IPS-NIHi7 (cell line): ENCODE measurements around the gene CLC.
"Not testable (repeated sequence)": the region's sequence is repeated elsewhere in the genome, so short reads cannot be mapped to it uniquely, and the experiment has no call there.

Source experiments
- DNase-seq: peaks from one replicate; pipeline ENCODE4 v3.0.0; 2012; ENCODE audit warnings: mixed read lengths; ENCODE audit errors: extremely low spot score

Gene CLC

DNA sequence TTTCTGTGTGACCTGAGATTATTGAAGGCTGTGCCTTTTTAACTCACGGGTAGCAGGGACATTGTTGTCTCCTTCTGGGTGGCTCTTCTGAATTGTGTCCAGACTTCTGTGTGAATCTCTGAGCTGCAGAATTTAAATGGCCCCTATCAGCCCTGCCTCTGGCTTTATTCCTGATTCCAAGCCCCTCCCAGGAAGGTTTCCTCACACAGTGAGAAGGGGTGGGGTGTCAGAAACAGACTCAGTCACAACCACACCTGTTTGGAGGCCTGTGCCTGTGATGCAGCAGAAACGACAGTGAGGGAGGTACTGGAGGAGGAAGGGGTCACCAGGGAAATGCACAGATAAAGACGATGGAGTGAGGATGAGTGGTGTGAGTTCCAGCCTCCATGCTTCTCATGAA, at the start of gene CLC:
CLC (minus strand) TSS at position 139 of the 400 bp plus-strand sequence; CDS start at position 62, 77 bp downstream.
- DNase-seq, result no peak

DNA sequence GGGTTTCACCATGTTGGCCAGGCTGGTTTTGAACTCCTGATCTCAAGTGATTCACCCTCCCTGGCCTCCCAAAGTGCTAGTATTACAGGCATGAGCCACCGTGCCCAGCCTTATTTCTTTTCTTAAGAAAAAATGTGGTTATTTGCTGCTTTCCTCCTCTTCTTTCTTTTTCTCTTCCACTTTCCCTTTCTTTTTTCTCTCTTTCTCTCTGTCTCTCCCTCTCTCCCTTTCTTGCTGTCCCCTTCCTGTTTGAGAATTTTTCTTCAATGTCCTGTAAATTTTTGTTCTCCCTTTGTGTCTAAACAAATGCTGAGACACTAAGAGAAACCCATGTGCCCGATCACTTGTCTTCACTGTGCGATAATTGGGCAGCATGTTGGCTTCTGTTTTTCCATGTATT, 43.1 kb upstream of the CLC start:
- no peak for DNase-seq

DNA sequence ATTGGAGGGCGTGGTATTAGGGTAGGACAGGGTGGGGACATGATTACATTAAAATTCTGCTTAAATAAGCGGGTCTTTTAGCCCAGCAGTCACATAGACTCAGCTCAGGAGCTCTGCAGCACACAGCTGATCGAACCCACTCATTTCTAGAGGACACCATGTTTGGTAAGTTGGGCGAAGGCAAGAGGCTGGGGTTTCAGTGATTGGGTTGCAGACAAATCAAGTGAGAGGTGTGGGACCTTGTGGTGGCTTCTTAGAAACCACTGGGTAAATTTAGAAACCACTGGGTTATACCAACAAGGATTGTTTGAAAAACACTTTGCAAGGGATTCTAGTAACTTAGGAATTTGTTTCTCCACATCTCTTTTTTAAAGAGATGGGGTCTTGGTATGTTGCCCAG, 40.9 kb upstream of the CLC start, which contains the start of gene LEUTX:
LEUTX (plus strand) TSS at position 92 of the 400 bp plus-strand sequence; CDS start at position 159, 67 bp downstream.
- DNase-seq, result no peak

DNA sequence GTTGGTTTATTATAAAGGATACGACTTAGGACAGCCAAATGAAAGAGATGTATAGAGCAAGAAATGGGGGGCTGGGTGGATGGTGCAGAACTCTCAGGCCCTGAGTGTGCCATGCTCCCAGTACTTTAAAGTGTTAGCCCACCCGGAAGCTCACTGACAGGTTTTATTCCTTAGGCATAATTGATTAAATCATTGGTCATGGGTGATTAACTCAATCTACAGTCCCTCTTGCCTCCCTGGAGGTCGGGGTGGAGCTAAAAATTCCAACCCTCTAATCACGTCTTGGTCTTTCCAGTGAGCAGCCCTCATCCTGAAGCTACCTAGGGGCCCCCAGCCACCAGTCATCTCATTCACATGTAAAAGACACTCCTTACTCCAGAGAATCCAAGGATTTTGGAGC, 31.0 kb upstream of the CLC start:
- DNase-seq, result no peak

DNA sequence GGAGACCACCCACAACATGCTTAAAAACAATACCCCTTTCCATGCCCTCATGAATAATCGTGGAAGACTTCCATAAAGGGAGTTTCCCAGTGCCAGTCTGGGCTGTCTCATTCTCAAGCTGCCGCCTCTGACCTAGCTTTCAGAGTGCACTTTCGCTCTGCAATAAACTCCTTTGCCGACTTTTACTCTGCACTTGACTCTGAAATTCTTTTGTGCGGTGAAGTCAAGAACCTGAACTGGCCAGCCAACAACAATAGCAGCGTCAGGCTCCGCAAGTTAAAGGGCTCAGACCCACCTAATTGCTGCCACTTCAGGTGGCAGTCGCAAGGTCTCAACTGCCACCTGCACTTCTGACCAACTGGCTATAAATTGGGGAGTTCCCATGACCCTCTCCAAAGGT, 30.5 kb upstream of the CLC start:
- no peak for DNase-seq

DNA sequence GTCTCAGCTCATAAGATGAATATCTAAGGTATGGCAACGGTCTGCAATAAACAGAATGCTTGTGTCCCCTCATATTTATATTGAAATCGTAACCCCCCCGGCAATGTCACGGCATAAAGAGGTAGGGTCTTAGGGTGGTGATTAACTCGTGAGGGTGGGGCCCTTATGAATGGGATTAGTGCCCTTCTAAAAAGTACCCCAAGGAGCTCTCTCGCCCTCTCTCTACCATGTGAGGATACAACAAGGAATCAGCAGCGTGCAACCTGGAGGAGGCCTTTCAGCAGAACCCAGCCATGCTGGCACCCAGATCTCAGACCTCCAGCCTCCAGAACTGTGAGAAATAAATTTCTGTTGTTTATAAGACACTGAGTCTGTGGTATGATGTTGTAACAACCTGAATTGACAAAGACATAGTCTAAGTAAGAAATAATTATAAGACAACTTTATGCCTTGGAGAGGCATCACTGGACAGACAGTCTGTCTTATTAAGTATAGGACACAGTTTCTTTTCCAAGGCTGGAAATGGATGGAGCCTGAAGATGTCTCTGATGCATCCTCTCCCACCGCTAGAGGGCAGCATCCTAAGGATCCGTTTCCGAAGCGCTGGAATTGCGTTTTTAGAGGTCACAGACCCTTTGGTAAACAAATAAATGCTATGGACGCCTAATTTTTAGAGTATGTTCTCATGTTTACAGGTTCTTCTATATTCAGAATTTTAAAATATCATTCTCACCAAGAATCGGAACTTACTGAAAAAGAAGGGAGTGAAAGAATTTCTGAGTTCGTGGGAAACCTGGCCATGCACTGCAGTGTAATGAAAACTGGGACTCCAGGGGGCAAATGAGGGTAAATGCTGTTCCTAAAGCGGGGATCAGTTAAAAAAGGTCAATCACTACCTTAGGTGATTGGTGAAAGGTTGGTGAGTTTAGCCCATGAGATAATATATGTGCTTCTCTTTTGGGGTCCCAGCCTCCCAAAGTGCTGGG, 27.6 kb upstream of the CLC start:
- DNase-seq, result peak; percentile 61

DNA sequence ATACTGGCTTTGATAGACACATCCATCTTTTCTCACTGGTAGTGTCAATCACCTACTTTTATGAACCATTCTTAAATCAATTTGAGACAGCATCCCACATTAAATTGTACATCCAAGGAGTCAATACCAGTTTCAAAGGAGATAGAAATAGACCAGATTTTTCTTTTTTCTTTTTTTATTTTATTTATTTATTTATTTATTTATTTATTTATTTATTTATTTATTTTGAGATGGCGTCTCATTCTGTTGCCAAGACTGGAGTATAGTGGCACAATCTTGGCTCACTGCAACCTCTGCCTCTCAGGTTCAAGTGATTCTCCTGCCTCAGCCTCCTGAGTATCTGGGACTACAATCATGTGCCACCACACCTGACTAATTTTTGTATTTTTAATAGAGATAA, 24.0 kb upstream of the CLC start:
- DNase-seq, result not testable (repeated sequence)

DNA sequence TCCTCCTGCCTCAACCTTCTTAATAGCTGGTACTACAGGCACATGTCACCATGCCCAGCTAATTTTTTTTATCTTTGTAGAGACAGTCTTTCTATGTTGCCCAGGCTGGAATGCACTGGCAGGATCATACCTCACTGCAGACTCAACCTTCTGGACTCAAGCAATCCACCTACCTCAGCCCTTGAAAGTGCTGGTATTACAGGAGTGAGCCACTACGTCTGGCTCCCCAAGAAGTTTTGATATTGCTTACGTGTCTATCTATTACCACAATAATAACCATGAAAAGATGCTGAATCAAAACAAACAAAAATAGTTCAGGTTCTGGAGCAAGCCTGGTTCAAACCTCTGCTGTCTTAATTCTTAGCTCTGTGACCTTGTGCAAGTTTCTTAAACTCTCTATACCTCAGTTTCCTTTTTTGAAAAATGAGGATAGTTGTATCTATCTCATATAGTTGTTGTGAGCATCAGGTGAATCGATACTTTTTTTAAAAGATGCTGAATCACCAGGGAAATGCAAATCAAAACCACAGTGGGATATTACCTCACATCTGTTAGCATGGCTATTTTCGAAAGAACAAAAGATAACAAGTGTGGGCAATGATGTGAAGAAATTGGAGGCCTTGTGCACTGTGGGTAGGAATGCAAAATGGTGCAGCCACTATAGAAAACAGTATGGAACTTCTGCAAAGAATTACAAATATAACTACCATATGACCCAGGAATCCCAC, 21.8 kb upstream of the CLC start:
- no peak for DNase-seq

DNA sequence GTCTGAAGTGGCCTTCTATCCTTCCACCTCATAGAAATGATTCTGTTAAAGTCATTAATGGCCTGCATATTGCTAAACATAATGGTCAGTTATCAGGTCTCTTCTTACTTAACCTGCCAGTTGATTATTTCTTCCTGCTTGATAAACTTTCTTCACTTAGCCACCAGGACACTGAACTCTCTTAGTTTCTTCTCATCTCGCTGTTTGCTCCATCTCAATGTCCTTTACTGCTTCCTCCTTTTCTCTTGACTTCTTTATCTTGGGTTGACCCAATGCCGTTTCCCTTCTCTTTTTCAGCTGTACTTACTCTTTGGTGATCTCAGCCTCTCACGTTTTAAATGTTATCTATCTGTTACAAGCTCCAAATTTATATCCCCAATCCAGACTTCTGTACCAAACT, 17.1 kb upstream of the CLC start:
- DNase-seq, result no peak

DNA sequence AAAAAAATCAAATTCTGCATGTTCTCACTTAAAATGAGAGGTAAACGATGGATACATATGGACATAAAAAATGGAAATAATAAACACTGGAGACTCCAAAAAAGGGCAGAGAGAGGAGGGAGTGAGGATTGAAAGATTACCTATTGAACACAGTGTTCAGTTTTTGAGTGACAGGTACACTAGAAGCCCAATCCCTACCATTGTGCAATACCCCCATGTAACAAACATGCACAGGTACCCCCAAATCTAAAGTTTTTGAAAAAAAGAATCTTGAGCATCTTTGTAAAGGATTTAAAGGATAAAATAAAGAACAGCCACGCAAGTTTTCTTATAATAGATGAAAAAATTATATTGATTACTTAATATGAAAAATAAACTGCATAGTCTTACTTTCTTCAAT, 16.7 kb upstream of the CLC start:
- no peak for DNase-seq

DNA sequence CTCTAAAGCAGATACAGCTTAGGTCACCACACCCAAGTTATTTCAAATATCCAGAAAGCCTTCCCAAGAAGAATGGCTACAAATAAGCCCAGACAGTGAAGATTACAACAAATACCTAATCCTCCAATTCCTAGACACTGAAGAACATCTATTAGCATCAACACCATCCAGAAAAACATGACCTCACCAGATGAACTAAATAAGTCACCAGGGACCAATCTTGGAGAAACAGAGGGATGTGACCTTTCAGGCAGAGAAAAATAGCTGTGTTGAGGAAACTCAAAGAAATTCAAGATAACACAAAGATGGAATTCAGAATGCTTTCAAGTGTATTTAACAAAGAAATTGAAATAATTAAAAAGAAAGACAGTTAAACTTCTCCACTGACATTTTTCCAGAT, 15.0 kb upstream of the CLC start:
- DNase-seq, result no peak

DNA sequence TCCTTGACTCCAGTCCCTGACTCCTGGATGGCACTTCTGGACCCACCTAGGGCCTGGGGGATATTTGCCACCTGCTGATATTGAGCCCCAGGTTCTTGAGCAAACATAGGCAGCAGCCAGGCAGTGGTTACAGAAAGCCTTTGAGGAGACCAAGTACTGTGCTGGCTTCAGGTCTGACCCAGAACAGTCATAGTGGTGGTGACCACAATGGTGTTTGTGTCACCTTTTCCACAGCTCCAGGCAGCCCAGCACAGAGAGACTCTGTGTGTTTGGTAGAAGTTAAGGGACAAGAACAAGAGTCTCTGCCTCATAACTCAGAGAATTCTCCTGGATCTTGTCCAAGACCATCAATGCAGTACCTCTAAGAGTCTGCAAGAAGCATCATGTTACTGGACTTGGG, 14.6 kb upstream of the CLC start:
- DNase-seq, result no peak

DNA sequence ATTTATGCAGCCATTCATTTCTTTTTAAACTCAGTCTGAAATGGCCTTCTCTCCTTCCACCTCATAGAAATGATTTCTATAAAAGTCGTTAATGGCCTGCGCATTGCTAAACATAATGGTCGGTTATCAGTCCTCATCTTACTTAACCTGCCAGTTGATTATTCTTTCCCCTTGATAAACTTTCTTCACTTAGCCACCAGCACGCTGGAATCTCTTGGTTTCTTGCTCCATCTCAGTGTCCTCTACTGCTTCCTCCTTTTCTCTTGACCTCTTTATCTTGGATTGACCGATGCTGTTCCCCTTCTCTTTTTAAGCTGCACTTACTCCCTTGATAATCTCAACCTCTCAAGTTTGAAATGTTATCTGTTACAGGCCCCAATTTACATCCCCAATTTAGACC, 12.2 kb upstream of the CLC start:
- DNase-seq, result no peak

DNA sequence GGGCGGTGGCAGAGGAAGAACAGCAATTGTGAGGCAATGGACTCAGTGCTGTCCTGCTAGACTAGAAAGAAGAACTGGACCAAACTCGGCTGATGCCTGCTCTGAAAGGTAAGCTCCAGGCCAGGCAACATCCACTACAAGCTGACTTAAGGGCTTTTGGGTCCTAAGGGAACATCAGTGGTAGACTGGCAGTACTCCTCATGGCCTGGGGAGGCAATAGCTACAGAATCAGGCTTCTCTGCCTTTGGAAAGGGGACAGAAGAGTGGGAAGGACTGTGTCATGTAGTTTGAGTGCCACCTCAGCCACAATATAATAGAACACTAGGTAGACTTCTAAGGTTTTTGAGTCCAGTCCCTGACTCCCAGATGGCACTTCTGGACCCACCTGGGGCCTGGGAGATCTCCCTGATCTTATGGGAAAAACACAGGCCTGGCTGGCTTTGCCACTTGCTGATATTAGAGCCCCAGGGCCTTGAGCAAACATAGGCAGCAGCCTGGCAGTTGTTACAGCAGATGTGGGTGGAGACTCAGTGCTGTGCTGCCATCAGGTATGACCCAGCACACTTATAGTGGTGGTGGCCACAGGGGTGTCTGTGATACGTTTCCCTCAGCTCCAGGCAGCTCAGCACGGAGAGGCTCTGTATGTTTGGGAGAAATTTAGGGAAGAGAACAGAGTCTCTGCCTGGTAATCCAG, 9.2 kb upstream of the CLC start:
- DNase-seq, result peak; percentile 16

DNA sequence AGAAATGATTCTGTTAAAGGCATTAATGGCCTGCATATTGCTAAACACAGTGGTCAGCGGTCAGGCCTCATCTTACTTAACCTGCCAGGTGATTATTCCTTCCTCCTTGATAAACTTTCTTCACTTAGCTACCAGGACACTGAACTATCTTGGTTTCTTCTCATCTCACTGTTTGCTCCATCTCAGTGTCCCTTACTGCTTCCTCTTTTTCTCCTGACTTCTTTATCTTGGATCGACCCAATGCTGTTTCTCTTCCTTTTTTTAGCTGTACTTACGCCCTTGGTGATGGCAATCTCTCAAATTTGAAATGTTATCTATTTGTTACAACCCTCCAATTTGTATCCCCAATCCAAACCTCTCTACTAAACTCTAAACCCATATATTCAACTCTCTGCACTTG, 7.8 kb upstream of the CLC start:
- no peak for DNase-seq

DNA sequence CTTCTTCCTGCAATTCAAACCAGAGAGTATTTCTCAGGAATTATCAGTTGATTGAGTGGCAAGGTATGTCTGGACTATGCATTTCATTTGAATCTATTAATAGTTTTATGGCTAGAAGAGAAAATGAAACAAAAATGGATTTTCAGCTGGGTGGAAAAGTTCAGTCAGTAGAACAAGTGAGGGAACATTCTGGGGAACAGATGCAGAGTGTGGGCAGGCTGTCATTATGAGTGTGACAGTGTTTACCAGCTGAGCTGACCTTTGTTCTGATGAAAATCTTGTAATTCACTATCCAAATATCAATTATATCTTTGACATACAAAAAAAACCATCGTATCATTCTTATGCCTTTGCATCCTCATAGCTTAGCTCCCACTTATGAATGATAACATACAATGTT, 2.6 kb upstream of the CLC start:
- no peak for DNase-seq

DNA sequence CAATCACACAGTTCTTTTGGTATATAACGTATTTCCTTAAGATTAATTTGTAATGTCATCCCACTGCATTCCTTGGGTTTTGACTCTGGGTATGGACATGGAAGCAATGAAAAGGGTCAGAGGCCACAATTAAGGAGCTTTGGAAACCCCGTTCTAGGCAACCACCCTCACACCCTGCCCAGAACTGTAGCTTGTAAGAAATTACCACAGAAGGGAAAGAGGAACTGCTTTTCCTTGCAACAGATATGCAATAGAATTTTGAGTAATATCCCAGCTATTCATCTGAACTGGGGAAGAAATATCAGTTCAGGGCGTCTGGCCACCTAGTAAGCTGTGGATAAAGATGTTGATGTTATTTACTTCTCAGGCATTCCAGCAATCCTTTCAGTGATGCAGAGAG, 985 bp upstream of the CLC start:
- no peak for DNase-seq

DNA sequence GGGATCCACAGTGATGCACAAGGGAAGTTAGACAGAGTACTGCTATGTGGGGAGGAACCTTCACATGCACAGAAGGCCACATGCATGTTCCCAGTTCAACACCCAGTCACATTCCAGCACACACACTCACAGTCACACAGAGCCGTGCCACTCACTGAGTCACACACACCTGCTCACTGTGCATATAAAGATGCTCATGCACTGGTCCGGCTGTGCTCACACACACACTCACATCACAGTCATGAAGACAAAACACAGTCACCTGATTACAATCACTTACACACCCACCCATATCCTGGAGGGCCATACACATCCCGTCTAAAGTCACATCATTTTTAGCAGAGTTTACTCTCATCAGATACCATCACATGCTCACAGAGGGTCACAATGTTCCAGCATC, 478 bp downstream of the CLC start:
- DNase-seq, result no peak

DNA sequence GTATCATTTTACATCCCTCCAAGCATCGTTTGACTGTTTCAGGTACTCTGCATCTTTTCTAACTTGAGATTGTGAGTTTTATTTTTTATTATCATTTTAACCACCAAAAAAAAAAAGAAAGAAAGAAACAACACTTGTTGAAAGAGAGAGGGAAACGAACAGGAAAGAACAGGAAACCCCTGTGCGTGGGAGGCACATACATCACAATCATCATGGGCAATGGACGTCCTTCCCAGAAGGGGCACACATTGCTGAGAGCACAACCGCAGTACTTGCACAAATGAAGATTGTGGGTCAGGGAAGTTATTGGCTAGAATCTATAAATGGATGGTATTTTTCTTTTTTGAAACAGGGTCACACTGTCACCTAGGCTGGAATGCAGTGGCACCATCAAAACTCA, 1.7 kb downstream of the CLC start:
- no peak for DNase-seq

DNA sequence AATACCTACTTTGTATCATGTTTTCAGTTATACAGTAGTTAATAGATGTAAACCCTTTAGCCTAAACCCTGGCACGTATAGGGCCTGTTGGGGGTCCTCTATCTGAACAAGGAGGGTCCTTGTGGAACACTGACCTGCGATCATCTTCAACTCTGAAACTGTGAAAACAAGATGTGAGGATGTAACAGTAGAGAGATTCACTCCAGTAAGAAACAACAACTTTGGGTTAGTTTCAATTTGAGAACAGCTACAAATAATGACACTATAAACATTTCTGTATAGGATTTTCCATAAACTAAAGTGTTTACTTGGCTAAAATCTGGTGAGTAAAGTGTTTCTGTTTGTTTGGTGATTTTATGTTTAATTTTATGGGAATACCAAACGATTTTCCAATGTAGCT, 2.1 kb downstream of the CLC start:
- DNase-seq, result no peak

DNA sequence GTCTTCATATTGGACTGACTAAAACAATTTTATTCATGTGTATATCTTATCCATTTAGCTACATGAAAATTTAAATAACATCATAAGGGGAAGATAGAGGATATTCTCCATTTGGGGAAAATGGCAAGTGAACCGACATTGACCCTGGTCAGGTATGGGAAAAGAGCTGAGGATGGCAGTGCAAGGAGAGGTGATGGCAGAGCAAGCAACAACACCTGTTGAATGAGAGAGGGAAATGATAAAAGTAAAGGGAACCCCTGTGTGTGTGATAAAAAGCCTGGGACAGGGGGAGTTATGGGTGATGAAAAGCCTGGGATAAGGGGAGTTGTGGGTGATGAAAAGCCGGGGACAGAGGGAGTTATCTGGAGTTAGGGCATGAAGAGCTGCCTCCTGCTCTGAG, 4.0 kb downstream of the CLC start:
- DNase-seq, result no peak

DNA sequence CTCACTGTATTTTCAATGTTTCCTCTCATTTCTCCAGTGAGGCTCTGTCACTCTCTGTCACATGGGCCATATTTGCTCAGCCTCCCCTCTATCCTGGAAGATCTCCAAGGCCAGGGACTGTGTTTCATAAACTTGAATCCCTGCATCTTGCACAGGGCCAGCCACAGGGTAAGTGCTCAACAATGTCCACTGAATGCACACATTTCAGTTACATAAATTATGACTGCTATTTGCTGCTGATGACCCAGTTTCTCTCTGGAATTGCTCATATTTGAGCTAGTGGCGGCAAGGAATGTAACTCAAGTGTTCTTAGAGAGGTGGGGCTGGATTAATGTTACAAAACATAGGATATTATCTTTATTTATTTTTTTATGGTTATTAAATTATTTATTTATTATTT, 6.1 kb downstream of the CLC start:
- DNase-seq, result no peak
